HK-2 (cell line): Measurements from ENCODE around the gene IGFBP4.

Experiments used
- DNase-seq: peaks from one replicate; pipeline ENCODE4 v3.0.0-alpha.2; 2018; ENCODE audit not compliant: unreplicated experiment

IGFBP4 gene

DNA sequence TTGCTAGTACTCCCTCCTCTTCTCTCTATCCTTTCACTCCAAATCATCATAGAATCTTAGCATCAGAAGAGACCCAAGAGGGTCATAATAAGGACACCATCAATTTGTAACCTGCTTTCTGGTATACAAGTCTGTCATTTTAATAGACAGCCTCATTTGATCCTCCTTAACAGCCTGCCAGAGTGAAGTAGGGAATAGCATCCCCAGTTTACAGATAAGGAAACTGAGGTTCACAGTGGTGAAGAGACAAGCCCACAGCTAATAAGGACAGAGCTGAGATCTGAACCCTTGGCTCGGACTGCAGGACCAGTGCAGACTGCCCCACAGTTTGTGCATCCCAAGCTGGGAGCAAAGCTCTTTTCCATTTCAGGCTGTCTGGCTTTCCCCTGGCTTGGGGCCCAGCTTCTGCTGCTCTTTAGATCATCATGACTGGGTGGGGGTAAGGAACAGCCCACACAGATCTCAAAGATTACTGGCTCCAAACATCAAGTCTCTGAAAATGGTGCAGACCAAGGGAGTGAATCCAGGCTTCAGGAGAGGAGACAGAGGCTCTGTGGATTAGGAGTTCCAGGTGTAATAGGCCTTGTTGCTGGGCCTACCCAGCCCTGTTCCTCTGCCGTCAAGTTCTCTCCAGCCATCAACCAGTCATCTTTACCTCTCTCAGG, 10.3 kb upstream of the IGFBP4 start:
- no peak for DNase-seq

DNA sequence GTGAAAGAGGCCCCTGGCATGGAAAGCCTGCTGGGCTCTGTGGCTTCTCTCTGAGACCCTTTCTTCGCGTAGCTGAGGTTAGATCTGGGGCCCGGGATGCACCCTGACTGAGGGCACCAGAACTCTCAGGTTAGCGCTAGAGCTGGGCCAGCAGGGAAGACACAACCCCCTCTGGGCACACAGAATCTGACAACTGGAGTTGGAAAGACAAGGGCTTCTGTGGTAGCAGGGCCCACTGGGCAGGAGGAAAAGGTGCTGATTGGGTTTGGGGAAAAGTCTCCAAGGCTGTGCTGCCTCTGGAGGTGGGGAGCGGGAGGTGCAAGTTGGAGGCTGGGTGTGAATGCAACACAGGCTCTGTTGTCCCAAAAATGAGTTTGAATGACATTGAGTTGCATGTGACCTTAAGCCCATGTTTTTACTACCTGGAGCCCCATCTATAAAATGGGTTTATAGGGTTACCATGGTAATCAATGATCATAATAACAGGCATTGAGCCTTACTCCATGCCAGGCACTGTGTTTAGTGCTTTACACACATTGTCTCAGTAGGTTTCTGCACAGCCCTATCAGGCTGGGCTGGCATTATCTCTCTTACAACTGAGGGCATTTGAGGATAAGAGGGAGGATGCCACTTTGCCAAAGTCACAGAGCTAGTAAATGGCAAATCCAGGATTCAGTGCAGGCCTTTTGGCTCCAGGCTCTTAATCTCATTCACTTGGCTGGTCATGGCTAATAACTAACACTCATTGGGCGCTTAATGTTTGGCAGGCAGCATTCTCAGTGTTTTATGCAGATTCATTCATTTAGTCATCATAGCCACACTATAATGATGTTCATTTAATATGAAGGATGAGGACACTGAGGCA, 9.5 kb upstream of the IGFBP4 start:
- DNase-seq, result no peak

DNA sequence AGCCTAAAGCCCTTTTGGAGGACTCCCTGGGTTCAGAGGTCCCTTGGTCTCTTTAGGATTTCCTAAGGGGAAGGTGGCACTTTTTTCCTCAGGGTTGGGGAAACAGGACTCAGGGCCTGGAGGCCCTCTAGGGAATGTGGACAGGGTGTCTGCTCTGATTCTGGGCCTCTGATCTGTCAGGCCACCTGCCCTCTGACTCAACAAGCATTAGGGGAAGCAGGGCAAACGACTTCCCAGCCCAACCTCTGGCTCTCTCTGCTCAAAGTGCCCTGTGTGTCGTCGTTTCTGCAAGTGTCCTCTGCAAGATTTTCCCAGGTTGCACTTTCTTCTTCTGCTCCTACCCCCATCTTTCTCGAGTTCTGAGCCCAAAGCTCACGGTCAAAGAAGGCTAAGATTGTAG, 6.6 kb upstream of the IGFBP4 start:
- DNase-seq, result no peak

- DNase-seq, result no peak
These were observed 6.0 kb upstream of the IGFBP4 start for GRCh38 chr17:40437095-40437732.

DNA sequence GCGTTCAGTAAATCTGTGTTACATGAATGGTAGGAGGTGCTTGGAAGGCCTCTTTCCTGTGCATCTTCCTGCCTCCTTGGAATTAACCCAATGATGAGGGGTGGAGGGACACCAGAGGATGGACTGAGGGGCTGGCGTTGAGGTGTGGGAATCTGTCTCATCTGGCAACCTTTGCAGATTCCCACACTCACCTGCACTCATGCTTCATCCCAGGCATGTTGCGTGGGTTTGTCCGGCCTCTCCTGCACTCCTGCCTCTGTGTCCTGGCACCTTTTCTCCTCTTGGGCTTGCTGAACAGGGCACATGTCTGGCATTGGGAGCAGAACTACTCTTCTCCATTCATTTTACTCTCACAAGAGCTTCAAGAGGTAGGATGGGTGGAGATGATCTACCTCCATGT, 3.1 kb upstream of the IGFBP4 start:
- no peak for DNase-seq

GRCh38 chr17:40442392-40443195, 656 bp upstream of the IGFBP4 start:
- no peak for DNase-seq

- no peak for DNase-seq
These were observed 994 bp downstream of the IGFBP4 start for GRCh38 chr17:40443988-40444899.

- DNase-seq, result no peak
These were observed 2.7 kb downstream of the IGFBP4 start for GRCh38 chr17:40445751-40446468.

DNA sequence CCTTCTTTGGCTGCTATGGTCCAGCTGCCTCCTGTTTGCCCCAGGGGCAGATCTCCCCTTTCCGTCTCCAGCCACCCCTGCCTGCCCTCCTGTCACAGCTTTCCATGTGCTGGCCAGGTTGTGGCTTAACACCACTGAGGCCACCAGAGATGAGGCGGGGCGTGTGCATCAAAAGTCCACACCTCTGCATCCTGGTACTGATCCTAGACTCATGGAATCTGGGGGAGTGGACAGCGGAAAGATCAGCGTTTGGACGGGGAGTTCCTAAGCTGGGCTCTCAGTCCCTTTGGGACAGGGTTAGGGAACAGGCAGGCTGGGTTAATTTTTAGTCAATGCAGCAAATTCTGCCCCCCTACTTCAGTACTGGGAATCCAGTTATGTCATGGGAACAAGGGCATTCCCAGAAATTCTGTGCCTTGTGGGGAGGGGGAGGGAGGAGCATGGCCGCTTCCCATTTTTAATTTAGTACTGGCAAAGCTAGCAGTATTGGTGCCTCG, 3.9 kb downstream of the IGFBP4 start:
- no peak for DNase-seq

DNA sequence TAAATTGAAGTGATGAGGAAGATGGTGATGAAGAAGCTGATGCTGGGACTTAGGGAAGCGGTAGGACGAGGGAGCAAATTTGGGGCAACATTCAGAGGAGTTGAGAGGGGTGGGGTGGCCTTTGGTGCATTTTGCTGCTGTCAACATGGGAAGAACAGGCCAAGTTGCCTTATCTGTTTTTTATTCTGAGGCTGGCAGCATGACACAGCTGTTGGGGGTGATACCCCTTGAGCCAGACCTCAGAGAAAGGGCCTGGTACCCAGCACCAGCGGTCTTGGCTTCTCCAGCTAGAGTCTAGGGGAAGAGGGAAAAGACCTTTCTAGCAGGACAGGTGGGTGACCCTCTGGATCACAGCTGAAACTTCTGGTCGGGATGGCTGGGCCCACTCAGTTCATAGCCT, 4.6 kb downstream of the IGFBP4 start:
- no peak for DNase-seq

DNA sequence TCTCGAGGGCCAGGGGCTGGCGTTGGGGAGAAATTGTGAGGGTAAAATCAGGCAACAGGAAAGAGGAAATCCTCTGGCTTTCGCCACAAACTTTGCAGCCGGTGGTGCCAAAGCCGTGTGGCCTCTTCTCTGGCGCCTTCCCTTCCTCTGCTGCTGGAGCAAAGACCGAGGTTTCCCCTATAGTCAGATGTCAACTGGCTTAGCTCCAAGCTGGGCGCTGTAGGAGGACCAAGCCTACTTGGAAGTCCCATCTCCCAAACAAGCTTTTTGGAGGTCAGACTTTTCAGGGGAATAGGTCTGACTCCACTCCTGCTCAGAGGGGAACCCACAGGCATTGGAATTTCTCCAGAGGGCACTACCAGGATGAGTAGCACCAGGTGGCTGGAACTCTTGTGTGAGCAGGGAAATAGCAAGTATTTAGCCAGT, 5.0 kb downstream of the IGFBP4 start:
- DNase-seq, result no peak

DNA sequence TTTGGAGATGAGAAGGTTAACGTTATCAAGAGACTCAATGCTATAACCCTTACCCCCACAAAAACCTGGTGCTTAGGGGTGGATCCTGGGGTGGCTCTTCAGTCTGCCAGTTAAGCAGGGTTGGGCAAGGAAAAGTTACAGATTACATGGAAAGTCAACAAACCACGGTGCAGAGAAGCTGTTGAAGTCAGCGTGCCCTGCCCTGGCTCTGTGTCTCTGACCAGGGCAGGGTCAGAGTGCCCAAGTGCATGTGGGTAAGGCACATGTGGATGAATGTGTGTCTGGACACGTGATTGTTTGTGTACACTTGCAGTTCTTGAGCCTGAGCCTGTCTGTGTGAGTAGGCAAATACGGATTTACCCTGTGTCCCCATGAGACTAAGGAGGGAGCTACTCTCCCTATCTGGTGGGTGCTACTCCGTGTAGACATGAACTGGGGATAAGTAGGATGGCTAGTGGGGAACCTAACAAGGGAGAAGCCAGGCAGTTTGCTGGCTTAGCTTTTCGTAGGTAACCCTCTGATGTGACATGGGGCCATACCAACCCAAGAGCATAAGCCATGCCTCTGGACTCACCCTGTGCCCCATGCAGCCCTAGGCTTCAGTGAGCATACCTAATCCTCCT, 5.5 kb downstream of the IGFBP4 start:
- DNase-seq, result no peak

- DNase-seq, result no peak
These were observed 6.9 kb downstream of the IGFBP4 start for GRCh38 chr17:40450175-40450574.

DNA sequence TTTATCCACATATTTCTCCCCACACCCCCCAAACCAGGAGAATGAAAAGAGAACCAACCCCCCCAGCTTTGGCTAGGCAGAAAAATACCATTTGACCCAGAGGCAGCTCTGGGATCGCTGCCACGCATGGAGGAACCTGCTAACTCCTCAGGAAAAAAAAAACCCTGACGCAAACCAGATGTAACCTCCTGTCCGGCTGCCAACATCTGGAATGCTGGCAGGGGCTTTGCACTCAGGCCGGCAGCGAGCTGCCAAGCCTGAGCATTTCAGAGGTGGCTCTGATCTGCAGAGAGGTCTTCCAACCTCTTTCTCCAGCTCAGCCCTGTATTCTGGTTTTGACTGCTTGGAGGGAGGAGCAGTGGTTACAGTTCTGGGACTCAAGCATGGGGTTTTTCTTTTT, 8.2 kb downstream of the IGFBP4 start:
- DNase-seq, result no peak

GRCh38 chr17:40452216-40452787, 9.1 kb downstream of the IGFBP4 start:
- no peak for DNase-seq

DNA sequence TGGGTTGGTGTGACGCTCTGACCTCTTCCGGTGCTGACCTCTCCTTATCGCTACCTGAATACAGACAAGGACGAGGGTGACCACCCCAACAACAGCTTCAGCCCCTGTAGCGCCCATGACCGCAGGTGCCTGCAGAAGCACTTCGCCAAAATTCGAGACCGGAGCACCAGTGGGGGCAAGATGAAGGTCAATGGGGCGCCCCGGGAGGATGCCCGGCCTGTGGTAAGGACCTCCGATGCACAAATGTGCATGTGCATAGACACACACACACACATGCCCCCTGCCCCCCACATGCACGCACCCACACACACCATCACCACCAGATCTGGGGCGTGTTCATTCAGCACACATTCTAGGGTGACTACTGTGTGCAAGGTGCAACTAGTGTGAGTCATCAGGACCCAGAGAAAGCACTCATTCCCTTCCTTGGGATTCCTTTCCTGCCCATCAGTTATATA, 9.7 kb downstream of the IGFBP4 start:
- DNase-seq, result no peak

DNA sequence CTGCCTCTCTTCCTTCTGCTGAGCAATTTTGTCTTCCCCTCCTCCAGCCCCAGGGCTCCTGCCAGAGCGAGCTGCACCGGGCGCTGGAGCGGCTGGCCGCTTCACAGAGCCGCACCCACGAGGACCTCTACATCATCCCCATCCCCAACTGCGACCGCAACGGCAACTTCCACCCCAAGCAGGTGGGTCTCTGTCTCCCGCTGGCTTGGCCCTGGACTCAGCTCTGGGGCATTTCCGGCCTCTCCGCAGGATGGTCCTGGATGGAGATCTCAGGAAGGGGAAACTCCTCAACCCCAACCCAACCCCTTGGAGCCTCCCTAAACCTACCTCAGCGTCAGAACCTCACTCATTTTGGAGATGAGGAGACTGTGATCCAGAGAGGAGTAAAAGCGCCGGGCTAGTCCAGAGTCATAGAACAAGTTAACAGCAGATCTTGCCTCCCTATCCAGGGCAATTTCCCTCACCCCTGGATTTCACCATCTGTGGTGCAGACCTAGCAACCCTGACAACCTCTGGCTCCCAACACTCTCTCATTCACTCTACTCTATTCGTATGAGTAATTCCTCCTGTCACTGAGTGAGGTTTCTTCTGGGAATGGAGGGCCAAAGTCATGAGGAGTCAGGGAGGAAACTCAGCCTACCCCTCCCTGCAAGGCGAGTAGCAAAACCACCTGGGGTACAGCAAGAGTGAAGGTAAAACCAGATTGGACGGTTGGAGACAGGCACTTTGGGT, 10.8 kb downstream of the IGFBP4 start:
- DNase-seq, result no peak

DNA sequence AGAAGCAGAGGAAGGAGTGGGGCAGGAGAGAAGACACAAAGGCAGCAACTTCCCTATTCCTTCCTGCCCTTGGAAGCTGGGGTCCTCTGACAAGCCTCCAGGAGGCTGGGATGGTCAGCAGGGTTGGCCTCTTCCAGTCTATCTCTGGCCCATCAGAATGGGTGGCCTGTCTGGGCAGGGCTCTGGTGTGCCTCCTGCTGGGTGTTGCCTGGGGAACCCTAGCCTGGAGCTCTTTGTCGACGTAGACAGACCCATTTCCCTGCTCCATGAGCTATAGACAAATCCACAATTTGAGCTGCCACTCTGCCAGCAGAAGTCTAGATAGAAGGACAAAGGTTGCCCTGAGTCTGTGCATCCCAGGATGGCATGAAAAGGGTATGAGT, 11.4 kb downstream of the IGFBP4 start:
- DNase-seq, result no peak
